ENCODE measurements around the gene DNAJC5.

Gene DNAJC5

GRCh38 chr20:63924241-63924640, 29.3 kb downstream of the DNAJC5 start:
- no peak for TF ChIP-seq CTCF (IDR thresholded peaks at IDR 0.05)

DNA sequence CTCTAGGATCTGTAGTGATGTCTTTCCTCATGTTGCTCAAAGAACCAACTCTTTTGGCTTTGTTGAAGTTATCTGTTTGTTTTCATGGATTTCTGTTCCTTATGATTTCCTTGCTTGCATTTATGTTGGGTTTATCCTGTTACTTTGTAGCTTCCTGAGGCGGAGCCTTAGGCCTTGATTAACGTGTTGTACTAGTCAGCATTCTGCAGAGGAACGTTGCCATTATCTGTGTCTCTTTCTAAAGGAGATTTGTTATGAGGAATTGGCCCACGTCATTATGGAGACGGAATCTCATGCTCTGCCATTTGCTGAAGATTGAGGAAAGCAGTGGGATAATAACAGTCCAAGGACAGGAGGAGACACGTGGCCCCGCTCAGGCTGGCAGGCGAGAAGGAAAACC, 31.4 kb downstream of the DNAJC5 start:
- no peak for TF ChIP-seq CTCF (IDR thresholded peaks at IDR 0.05)

- no peak for TF ChIP-seq CTCF (IDR thresholded peaks at IDR 0.05)
These were observed 34.1 kb downstream of the DNAJC5 start for GRCh38 chr20:63929071-63929470.

GRCh38 chr20:63930971-63931553, 36.1 kb downstream of the DNAJC5 start:
- no peak for TF ChIP-seq CTCF (IDR thresholded peaks at IDR 0.05)

- no peak for TF ChIP-seq CTCF (IDR thresholded peaks at IDR 0.05)
These were observed 36.8 kb downstream of the DNAJC5 start for GRCh38 chr20:63931735-63932134.

GRCh38 chr20:63932606-63933160, 37.8 kb downstream of the DNAJC5 start:
- no peak for TF ChIP-seq CTCF (IDR thresholded peaks at IDR 0.05)

DNA sequence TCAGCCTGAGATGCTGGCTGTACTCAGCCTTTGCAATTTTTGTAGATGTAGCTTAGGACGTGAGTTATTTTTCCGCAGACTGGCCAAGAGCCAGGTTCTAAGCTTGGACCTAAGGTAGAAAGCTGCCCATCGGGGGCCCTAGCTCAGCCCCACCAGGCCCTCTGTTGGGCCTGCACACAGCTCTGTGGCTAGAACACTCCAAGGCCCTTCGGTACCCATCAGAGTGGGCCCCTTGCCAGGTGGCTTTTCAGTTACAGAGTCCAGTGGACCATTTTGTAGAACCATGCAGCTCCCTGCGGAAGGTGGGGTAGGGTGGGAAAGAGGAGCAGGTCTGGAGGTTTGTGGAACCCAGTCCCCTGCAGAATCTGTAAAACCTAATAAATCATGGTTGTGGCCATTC, 38.7 kb downstream of the DNAJC5 start:
- TF ChIP-seq CTCF (IDR thresholded peaks at IDR 0.05), result no peak

Measured in LNCAP (cell line).